HCT116 (cell line): ENCODE data around the gene FBXL7. TPM values are rescaled to one million over a fixed set of nuclear protein-coding genes. Genes with fewer than 3 reads are reported as not detected.

Experiments used
- ATAC-seq: fragments of 200-7000 bp; cut with Tn5 transposase; 2 replicates; pipeline ENCODE4 v1.9.1; 2020; ENCODE audit warnings: mild to moderate bottlenecking, moderate library complexity
- BruUV-seq: library from RNA; stranded (reverse); fragments of 400-500 nt; replicated peaks from 2 replicates; lab custom pipeline; 2021; lab: Mats Ljungman, UMichigan
- CTCF ChIA-PET: fragments of 300-600 bp; sonication (Branson Sonifier 250); formaldehyde crosslinking; loops from one replicate; lab custom pipeline; 2021; ENCODE audit warnings: antibody characterized with exemption; lab: Charles Lee
- POLR2A ChIA-PET: fragments of 300-600, 350-600 bp; sonication (Branson Sonifier 250); formaldehyde crosslinking; loops from one replicate; lab custom pipeline; 2021; ENCODE audit warnings: antibody characterized with exemption; lab: Charles Lee
- RAD21 ChIA-PET, 2 experiments: fragments of 300-600 bp; sonication (Branson Sonifier 250); formaldehyde crosslinking; loops; one replicate each; lab custom pipeline; 2023; ENCODE audit warnings: low total read pairs in 2 of 2; ENCODE audit not compliant: uncharacterized antibody in 2 of 2, unreplicated experiment in 2 of 2, low non-redundant PET in 1 of 2; lab: Charles Lee
- DNase-seq: peaks from one replicate; pipeline ENCODE4 v3.0.0-alpha.2; 2010; ENCODE audit warnings: low read depth, low spot score
- H2AFZ ChIP-seq: fragments of 200-600 bp; shearing (Covaris generic), sonication (generic); 2 replicates; pipeline ENCODE4 v1.6.1; 2017; ENCODE audit warnings: low read depth, mixed run types, mixed read lengths, antibody characterized with exemption, low read length; ENCODE audit not compliant: poor library complexity, severe bottlenecking
- H3K27ac ChIP-seq: 2 replicates; pipeline ENCODE4 v1.5.1; 2012; ENCODE audit warnings: low read depth, low read length
- H3K27me3 ChIP-seq: fragments of 200-600 bp; sonication (generic); 2 replicates; pipeline ENCODE4 v1.6.1; 2016; ENCODE audit warnings: mixed run types, low read length, mixed read lengths; ENCODE audit not compliant: insufficient read depth
- H3K36me3 ChIP-seq, 2 experiments: fragments of 200-500 bp in 1 of 2; fragments of 200-600 bp in 1 of 2; sonication (Bioruptor generic) in 1 of 2; sonication (generic) in 1 of 2; 2 replicates each; pipeline versions ENCODE4 v1.5.1 to v1.6.1; 2014 to 2016; ENCODE audit warnings: low read length in 2 of 2, inconsistent platforms in 1 of 2, mixed read lengths in 1 of 2, mixed run types in 1 of 2; ENCODE audit not compliant: insufficient read depth in 2 of 2, control insufficient read depth in 1 of 2
- H3K4me1 ChIP-seq, 2 experiments: fragments of 200-600 bp in 1 of 2; sonication (generic) in 1 of 2; 2 replicates each; pipeline versions ENCODE4 v1.5.1 to v1.6.1; 2012 to 2017; ENCODE audit warnings: low read length in 2 of 2, inconsistent platforms in 1 of 2, mild to moderate bottlenecking in 1 of 2, mixed read lengths in 1 of 2, mixed run types in 1 of 2, moderate library complexity in 1 of 2; ENCODE audit not compliant: insufficient read depth in 2 of 2, control insufficient read depth in 1 of 2
- H3K4me2 ChIP-seq: fragments of 200-600 bp; sonication (generic); 2 replicates; pipeline ENCODE4 v1.6.1; 2017; ENCODE audit warnings: mixed run types, low read length, mixed read lengths
- H3K4me3 ChIP-seq, 2 experiments: fragments of 200-600 bp in 1 of 2; sonication (generic) in 1 of 2; replicated peaks in 1 of 2; 2 replicates each; pipeline ENCODE4 v1.5.1; 2011 to 2016; ENCODE audit warnings: low read length in 2 of 2, control low read depth in 1 of 2, low read depth in 1 of 2, mild to moderate bottlenecking in 1 of 2, mixed read lengths in 1 of 2, mixed run types in 1 of 2
- H3K79me2 ChIP-seq: fragments of 200-600 bp; sonication (generic); 2 replicates; pipeline ENCODE4 v1.6.1; 2017; ENCODE audit warnings: mild to moderate bottlenecking, mixed run types, low read length, moderate library complexity, mixed read lengths; ENCODE audit not compliant: insufficient read depth
- H3K9ac ChIP-seq: fragments of 200-600 bp; sonication (generic); 2 replicates; pipeline ENCODE4 v1.6.1; 2016; ENCODE audit warnings: low read length, mixed read lengths
- H3K9me2 ChIP-seq: fragments of 200-600 bp; sonication (generic), shearing (Covaris generic); 2 replicates; pipeline ENCODE4 v1.6.1; 2017; ENCODE audit warnings: mixed run types, mild to moderate bottlenecking, moderate library complexity; ENCODE audit not compliant: insufficient read depth
- H3K9me3 ChIP-seq, 2 experiments: fragments of 200-500 bp in 1 of 2; fragments of 200-600 bp in 1 of 2; sonication (Bioruptor generic) in 1 of 2; sonication (generic) in 1 of 2; 2 replicates each; pipeline ENCODE4 v1.6.1; 2014 to 2017; ENCODE audit warnings: low read length in 2 of 2, mixed read lengths in 2 of 2, inconsistent platforms in 1 of 2, low read depth in 1 of 2, mild to moderate bottlenecking in 1 of 2, mixed run types in 1 of 2, moderate library complexity in 1 of 2; ENCODE audit not compliant: control insufficient read depth in 1 of 2, insufficient read depth in 1 of 2
- H4K20me1 ChIP-seq: fragments of 200-600 bp; sonication (generic), shearing (Covaris generic); 2 replicates; pipeline ENCODE4 v1.6.1; 2017; ENCODE audit warnings: mixed run types, mild to moderate bottlenecking, moderate library complexity; ENCODE audit not compliant: insufficient read depth
- CBX3 ChIP-seq: IDR thresholded peaks from 2 replicates; pipeline ENCODE4 v1.6.1; 2012; ENCODE audit warnings: low read depth
- CEBPB ChIP-seq: IDR thresholded peaks from 2 replicates; pipeline ENCODE4 v1.6.1; 2012; ENCODE audit warnings: low read depth
- ELF1 ChIP-seq: IDR thresholded peaks from 2 replicates; pipeline ENCODE4 v1.6.1; 2012; ENCODE audit warnings: low read depth, borderline replicate concordance
- EZH2phosphoT487 ChIP-seq: fragments of 200-600 bp; IDR thresholded peaks from 2 replicates; pipeline ENCODE4 v1.6.1; 2018; ENCODE audit warnings: antibody characterized with exemption, borderline replicate concordance
- FOSL1 ChIP-seq: IDR thresholded peaks from 2 replicates; pipeline ENCODE4 v1.6.1; 2012; ENCODE audit warnings: low read depth
- POLR2AphosphoS5 ChIP-seq: IDR thresholded peaks from 2 replicates; pipeline ENCODE4 v1.6.1; 2011; ENCODE audit warnings: mild to moderate bottlenecking, low read depth, low read length, moderate library complexity
- SIN3A ChIP-seq: IDR thresholded peaks from 2 replicates; pipeline ENCODE4 v1.6.1; 2012; ENCODE audit warnings: low read depth
- SP1 ChIP-seq: IDR thresholded peaks from 2 replicates; pipeline ENCODE4 v1.6.1; 2012; ENCODE audit warnings: low read depth
- YY1 ChIP-seq: IDR thresholded peaks from 2 replicates; pipeline ENCODE4 v1.6.1; 2011; ENCODE audit warnings: low read length, low read depth, moderate library complexity, mild to moderate bottlenecking; ENCODE audit not compliant: insufficient replicate concordance; ENCODE audit errors: extremely low read depth
- ZFX ChIP-seq: fragments of 450-650 bp; IDR thresholded peaks from 2 replicates; pipeline ENCODE4 v1.6.1; 2017
- intact Hi-C: fragments of 100-400 bp; cut with micrococcal nuclease; formaldehyde crosslinking; loops from 2 replicates; pipeline ENCODE4 v1.10.0; 2022
- total RNA-seq: library from RNA; stranded (reverse); gene quantifications from one replicate; pipeline ENCODE4 v1.2.1, GENCODE V29; 2021; ENCODE audit not compliant: unreplicated experiment
- TF ChIP-seq, protein P1 (sequence below): IDR thresholded peaks from 2 replicates; pipeline ENCODE4 v1.6.1; 2012
- TF ChIP-seq, protein P2 (sequence below), 3 experiments: fragments of 200-600 bp in 1 of 3; sonication (generic) in 1 of 3; IDR thresholded peaks in 2 of 3; conservative IDR thresholded peaks in 1 of 3; 2 replicates each; pipeline ENCODE4 v1.5.1; 2012 to 2017; ENCODE audit warnings: low read depth in 2 of 3, low read length in 2 of 3, antibody characterized with exemption in 1 of 3, borderline replicate concordance in 1 of 3, control low read depth in 1 of 3, mild to moderate bottlenecking in 1 of 3, mixed read lengths in 1 of 3, mixed run types in 1 of 3, moderate library complexity in 1 of 3; ENCODE audit not compliant: insufficient read depth in 1 of 3
- TF ChIP-seq, protein P3 (sequence below): IDR thresholded peaks from 2 replicates; pipeline ENCODE4 v1.6.1; 2012

The FBXL7 gene
- total RNA-seq, 1 experiment from 2014 or later, result 0.05 TPM

DNA sequence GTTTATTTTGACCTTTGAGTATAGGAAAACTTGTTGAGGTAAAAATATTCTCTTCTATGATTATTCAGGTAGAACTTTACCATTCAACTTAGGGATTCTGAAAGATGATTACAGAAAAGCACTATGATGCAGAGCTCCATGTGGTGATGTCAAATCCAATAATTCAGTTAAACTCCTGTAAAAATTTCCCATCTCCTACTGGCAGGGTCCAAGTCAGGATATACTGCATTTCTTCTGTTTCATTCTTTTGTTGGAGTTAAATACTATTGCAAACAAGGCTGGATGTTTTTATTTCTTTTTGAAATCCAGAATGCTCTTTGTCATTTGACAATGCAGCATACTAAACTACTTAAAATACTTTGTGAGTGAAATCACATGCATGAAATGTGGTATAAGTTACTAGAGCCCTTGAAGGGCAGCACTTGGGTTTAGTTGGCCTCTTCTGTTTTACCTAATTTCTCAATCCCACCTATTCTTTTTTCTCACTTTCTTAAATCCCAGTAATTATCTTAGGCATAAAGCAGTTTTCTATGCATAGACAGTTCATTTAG, 204.5 kb downstream of the FBXL7 start:
- CTCF ChIA-PET, result no interaction called here
- no peaks in the 10 kb centered on the region for H3K4me1 ChIP-seq

More for the DNA sequence above, 204.5 kb downstream of the FBXL7 start:
- BruUV-seq, result no TSS peak
- Histone ChIP-seq H3K27me3 (no peaks in the 10 kb centered on the region), H3K4me2 (no peak overlapping the region), H3K79me2 (no peaks in the 10 kb centered on the region), H3K9ac (no peak overlapping the region), H3K9me3 (peaks cover 11 to 15% of the 10 kb centered on the region in 2 experiments; a peak in 2 of 4 replicates), H3K36me3 (no peaks in the 10 kb centered on the region), H4K20me1 (no peaks in the 10 kb centered on the region), H3K4me3 (no peak overlapping the region), H3K27ac (no peak overlapping the region), H2AFZ (no peak overlapping the region), H3K9me2 (no peaks in the 10 kb centered on the region)
- TF ChIP-seq, protein P1, sequence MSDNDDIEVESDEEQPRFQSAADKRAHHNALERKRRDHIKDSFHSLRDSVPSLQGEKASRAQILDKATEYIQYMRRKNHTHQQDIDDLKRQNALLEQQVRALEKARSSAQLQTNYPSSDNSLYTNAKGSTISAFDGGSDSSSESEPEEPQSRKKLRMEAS, result no peak
- TF ChIP-seq CBX3, result no peak
- no peak for TF ChIP-seq SP1
- no peak for TF ChIP-seq CEBPB
- TF ChIP-seq, protein P2, sequence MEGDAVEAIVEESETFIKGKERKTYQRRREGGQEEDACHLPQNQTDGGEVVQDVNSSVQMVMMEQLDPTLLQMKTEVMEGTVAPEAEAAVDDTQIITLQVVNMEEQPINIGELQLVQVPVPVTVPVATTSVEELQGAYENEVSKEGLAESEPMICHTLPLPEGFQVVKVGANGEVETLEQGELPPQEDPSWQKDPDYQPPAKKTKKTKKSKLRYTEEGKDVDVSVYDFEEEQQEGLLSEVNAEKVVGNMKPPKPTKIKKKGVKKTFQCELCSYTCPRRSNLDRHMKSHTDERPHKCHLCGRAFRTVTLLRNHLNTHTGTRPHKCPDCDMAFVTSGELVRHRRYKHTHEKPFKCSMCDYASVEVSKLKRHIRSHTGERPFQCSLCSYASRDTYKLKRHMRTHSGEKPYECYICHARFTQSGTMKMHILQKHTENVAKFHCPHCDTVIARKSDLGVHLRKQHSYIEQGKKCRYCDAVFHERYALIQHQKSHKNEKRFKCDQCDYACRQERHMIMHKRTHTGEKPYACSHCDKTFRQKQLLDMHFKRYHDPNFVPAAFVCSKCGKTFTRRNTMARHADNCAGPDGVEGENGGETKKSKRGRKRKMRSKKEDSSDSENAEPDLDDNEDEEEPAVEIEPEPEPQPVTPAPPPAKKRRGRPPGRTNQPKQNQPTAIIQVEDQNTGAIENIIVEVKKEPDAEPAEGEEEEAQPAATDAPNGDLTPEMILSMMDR (IDR thresholded peaks at IDR 0.05 in 2 of 3, conservative IDR thresholded peaks at IDR 0.05 in 1 of 3; ENCODE audit: borderline replicate concordance in 1 of 3, insufficient read depth in 1 of 3, low read depth in 2 of 3, low read length in 2 of 3), result no peak
- no peak for TF ChIP-seq YY1
- TF ChIP-seq, protein P3, sequence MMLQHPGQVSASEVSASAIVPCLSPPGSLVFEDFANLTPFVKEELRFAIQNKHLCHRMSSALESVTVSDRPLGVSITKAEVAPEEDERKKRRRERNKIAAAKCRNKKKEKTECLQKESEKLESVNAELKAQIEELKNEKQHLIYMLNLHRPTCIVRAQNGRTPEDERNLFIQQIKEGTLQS, result no peak
- no peak for TF ChIP-seq POLR2AphosphoS5
- no peak for TF ChIP-seq FOSL1
- no peak for TF ChIP-seq ELF1
- TF ChIP-seq SIN3A, result no peak
- no peak for TF ChIP-seq EZH2phosphoT487
- TF ChIP-seq ZFX, result no peak
- intact Hi-C loops, result no loop called here
- ChIA-PET POLR2A (no interaction called here), RAD21 (no interaction called here)
- ATAC-seq (no peak), DNase-seq (no peak)
